Endothelial cell of umbilical vein (primary cell): ENCODE results near the gene ZNF346. TPM values are rescaled to one million over a fixed set of nuclear protein-coding genes. Genes with fewer than 3 reads are reported as not detected.
A peak's percentile ranks its signal among the peaks of the same experiment; 100 is the strongest.

Experiments used
- BruUV-seq: library from RNA; stranded (reverse); fragments of 400-500 nt; replicated peaks from 2 replicates; lab custom pipeline; 2021; lab: Mats Ljungman, UMichigan
- CTCF ChIA-PET: fragments of 300-600, 350-600 bp; sonication (Branson Sonifier 250); formaldehyde crosslinking; loops from one replicate; lab custom pipeline; 2021; ENCODE audit warnings: antibody characterized with exemption, inconsistent platforms; lab: Charles Lee
- POLR2A ChIA-PET: fragments of 300-600, 350-600 bp; sonication (Branson Sonifier 250); formaldehyde crosslinking; loops from one replicate; lab custom pipeline; 2021; ENCODE audit warnings: antibody characterized with exemption, inconsistent platforms; lab: Charles Lee
- DNase-seq: peaks from one replicate; pipeline ENCODE4 v3.0.0-alpha.2; 2011; ENCODE audit warnings: low read depth, low spot score
- FAIRE-seq: peaks from 2 replicates; lab custom pipeline; 2011; peaks lifted over from hg19 to GRCh38; lab: Jason Lieb, UNC
- H2AFZ ChIP-seq: 2 replicates; pipeline ENCODE4 v1.6.0; 2012; ENCODE audit warnings: low read depth, low read length, control low read depth, inconsistent platforms
- H3K27ac ChIP-seq: 2 replicates; pipeline ENCODE4 v1.5.1; 2011; ENCODE audit warnings: low read depth, mild to moderate bottlenecking, control low read depth, low read length, moderate library complexity; ENCODE audit not compliant: insufficient read depth
- H3K27me3 ChIP-seq, 2 experiments: 2 replicates each; pipeline versions ENCODE4 v1.6.0 to v1.6.1; 2011; ENCODE audit warnings: low read length in 2 of 2, mixed read lengths in 1 of 2; ENCODE audit not compliant: control insufficient read depth in 2 of 2, insufficient read depth in 2 of 2
- H3K36me3 ChIP-seq, 2 experiments: 2 replicates in 1 of 2; 3 replicates in 1 of 2; pipeline ENCODE4 v1.5.1; 2011; ENCODE audit warnings: low read length in 2 of 2, mild to moderate bottlenecking in 1 of 2, moderate library complexity in 1 of 2; ENCODE audit not compliant: control insufficient read depth in 2 of 2, insufficient read depth in 2 of 2; ENCODE audit errors: extremely low read depth in 1 of 2
- H3K4me1 ChIP-seq: 3 replicates; pipeline ENCODE4 v1.5.1; 2011; ENCODE audit warnings: mild to moderate bottlenecking, low read length; ENCODE audit not compliant: control insufficient read depth, insufficient read depth; ENCODE audit errors: extremely low read depth
- H3K4me2 ChIP-seq: 2 replicates; pipeline ENCODE4 v1.6.1; 2011; ENCODE audit warnings: low read length, control low read depth, mixed read lengths; ENCODE audit not compliant: insufficient read depth
- H3K4me3 ChIP-seq, 3 experiments: fragments of 200-600 bp in 1 of 3; sonication (generic), shearing (Covaris generic) in 1 of 3; replicated peaks in 1 of 3; 2 replicates each; pipeline ENCODE4 v1.5.1; 2011 to 2016; ENCODE audit warnings: control low read depth in 3 of 3, low read length in 3 of 3, mild to moderate bottlenecking in 2 of 3, inconsistent platforms in 1 of 3, low read depth in 1 of 3, moderate library complexity in 1 of 3; ENCODE audit not compliant: insufficient read depth in 1 of 3
- H3K79me2 ChIP-seq: 2 replicates; pipeline ENCODE4 v1.6.0; 2012; ENCODE audit warnings: low read length, inconsistent platforms; ENCODE audit not compliant: control insufficient read depth, insufficient read depth
- H3K9ac ChIP-seq: replicated peaks from 2 replicates; pipeline ENCODE3; 2011; ENCODE audit warnings: low read length, control low read depth; ENCODE audit not compliant: insufficient read depth; ENCODE audit errors: extremely low read depth
- H3K9me1 ChIP-seq: replicated peaks from 3 replicates; pipeline ENCODE4 v1.6.0; 2011; ENCODE audit warnings: mild to moderate bottlenecking, low read length; ENCODE audit not compliant: control insufficient read depth, insufficient read depth; ENCODE audit errors: extremely low read depth
- H3K9me3 ChIP-seq: replicated peaks from 2 replicates; pipeline ENCODE4 v1.5.1; 2012; ENCODE audit warnings: low read length, inconsistent platforms; ENCODE audit not compliant: control insufficient read depth, insufficient read depth
- H4K20me1 ChIP-seq: replicated peaks from 2 replicates; pipeline ENCODE3; 2011; ENCODE audit warnings: mild to moderate bottlenecking, low read length; ENCODE audit not compliant: control insufficient read depth, insufficient read depth; ENCODE audit errors: extremely low read depth
- FOS ChIP-seq: IDR thresholded peaks from 2 replicates; pipeline ENCODE4 v1.6.1; 2011; ENCODE audit warnings: mild to moderate bottlenecking, low read length, moderate library complexity, borderline replicate concordance; ENCODE audit not compliant: insufficient read depth
- GATA2 ChIP-seq: IDR thresholded peaks from 2 replicates; pipeline ENCODE4 v1.7.0; 2011; ENCODE audit warnings: low read depth, mild to moderate bottlenecking, moderate library complexity, mixed read lengths, low read length; ENCODE audit not compliant: insufficient read length, insufficient read depth
- dilution Hi-C: fragments of 300-500 bp; cut with MboI; formaldehyde crosslinking; loops from one replicate; pipeline ENCODE4 v1.15.0; 2019; ENCODE audit warnings: low sequenced_read_pairs; ENCODE audit not compliant: extremely low pct_ligation_motif_present
- intact Hi-C: fragments of 100-400 bp; cut with micrococcal nuclease; formaldehyde crosslinking; loops from one replicate; pipeline ENCODE4 v1.10.0; 2022
- polyA plus RNA-seq, 4 experiments: library from polyadenylated mRNA; depleted of rRNA in 3 of 4; stranded (reverse) in 3 of 4; unstranded in 1 of 4; fragments of >200 nt; gene quantifications; 2 replicates each; pipeline versions ENCODE4 v1.2.1 to v1.2.3, GENCODE V29; 2011 to 2012; ENCODE audit warnings: missing spikeins in 1 of 4
- total RNA-seq: library from RNA; stranded (reverse); gene quantifications from 2 replicates; pipeline ENCODE4 v1.2.3, GENCODE V29; 2021
- TF ChIP-seq, protein P1 (sequence below), 2 donors: IDR thresholded peaks; 1 replicate in 1 of 2; 2 replicates in 1 of 2; pipeline ENCODE4 v1.5.1; 2011; ENCODE audit warnings: low read length in 2 of 2, mild to moderate bottlenecking in 2 of 2, moderate library complexity in 2 of 2, control low read depth in 1 of 2, inconsistent platforms in 1 of 2, low read depth in 1 of 2; ENCODE audit not compliant: insufficient read depth in 1 of 2; ENCODE audit errors: extremely low read depth in 1 of 2

The ZNF346 gene
- total and polyA plus RNA-seq, 2 donors (not counting 3 experiments of a cell fraction or from before 2014, with no cell fraction given): 25.3 to 35.2 TPM

DNA sequence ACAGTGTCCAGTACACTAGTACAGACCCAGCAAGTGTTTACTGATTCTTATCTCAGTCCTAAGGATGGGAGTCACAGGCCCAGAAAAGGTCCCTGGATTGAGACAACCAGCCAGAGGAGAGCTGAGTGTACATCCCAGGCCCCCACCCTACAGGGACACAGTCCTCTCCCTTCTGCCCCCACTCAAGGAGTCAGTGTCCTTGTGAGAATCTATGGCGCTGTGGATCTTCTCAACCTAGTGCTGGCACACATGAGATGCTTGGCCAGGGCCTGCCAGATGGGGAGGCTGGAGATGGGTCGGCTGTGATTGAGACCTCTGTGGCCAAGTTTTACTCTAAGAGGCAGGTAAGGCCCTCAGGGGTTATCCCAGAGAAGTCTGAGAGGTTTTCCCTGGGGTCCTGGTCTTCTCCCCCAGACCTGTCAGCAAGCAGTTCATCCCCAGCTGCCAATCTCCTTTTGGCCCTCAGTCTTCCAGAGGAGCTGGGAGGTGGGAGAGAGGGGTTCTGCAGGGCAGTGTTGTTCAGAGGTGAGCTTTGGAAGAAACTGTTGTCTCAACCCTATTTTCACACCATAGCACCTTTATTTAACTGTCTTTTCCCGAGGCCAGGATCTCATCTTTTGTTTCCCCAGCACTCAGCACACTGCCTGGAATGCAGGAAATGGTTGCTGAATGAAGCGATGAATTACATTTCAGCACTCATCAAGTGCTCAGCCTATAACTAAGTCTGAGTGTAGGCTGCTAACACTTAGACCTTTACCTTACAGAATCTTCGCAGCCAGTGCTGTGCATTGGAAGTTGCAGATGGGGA, 107.9 kb downstream of the ZNF346 start:
- H3K27me3 ChIP-seq: no peaks in the 10 kb centered on the region
- ChIA-PET POLR2A (no interaction called here), CTCF (interaction anchor here (1.0 to 1.4 kb wide), 2 partner anchors 17 to 59 kb away, joined by 3 to 5 read pairs; no protein-coding TSS in a partner anchor)
- DNase-seq (peak; percentile 30), FAIRE-seq (peak; percentile 83)
- dilution Hi-C loops (no loop called here), intact Hi-C loops (loop anchor here (5.0 kb wide), 1 partner anchor 172 kb away; the partner anchor contains the start of genes PRELID1 and RAB24)
- peaks cover 23% of the 10 kb centered on the region for H3K4me1 ChIP-seq
- H3K27ac ChIP-seq: no peak overlapping the region
- no TSS peak for BruUV-seq
- peaks cover 0 to under 1% of the 10 kb centered on the region in 2 experiments for H3K36me3 ChIP-seq
- H2AFZ ChIP-seq: no peak overlapping the region
- no peak overlapping the region for H3K4me3 ChIP-seq
- no peaks in the 10 kb centered on the region for H4K20me1 ChIP-seq
- H3K9ac ChIP-seq: no peak overlapping the region
- no peaks in the 10 kb centered on the region for H3K9me1 ChIP-seq
- H3K79me2 ChIP-seq: peaks cover 11% of the 10 kb centered on the region
- no peaks in the 10 kb centered on the region for H3K9me3 ChIP-seq
- no peak overlapping the region for H3K4me2 ChIP-seq
- TF ChIP-seq GATA2 (peak; percentile 17), FOS (no peak)
- TF ChIP-seq, protein P1, sequence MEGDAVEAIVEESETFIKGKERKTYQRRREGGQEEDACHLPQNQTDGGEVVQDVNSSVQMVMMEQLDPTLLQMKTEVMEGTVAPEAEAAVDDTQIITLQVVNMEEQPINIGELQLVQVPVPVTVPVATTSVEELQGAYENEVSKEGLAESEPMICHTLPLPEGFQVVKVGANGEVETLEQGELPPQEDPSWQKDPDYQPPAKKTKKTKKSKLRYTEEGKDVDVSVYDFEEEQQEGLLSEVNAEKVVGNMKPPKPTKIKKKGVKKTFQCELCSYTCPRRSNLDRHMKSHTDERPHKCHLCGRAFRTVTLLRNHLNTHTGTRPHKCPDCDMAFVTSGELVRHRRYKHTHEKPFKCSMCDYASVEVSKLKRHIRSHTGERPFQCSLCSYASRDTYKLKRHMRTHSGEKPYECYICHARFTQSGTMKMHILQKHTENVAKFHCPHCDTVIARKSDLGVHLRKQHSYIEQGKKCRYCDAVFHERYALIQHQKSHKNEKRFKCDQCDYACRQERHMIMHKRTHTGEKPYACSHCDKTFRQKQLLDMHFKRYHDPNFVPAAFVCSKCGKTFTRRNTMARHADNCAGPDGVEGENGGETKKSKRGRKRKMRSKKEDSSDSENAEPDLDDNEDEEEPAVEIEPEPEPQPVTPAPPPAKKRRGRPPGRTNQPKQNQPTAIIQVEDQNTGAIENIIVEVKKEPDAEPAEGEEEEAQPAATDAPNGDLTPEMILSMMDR (IDR thresholded peaks at IDR 0.05; ENCODE audit: extremely low read depth in 1 of 2, insufficient read depth in 1 of 2, low read depth in 1 of 2, low read length in 2 of 2): no peak

Other genes with a start within 250 kb of the ZNF346 start
- 0.22 and 0.51 TPM in 2 replicates for gene UNC5A, start 212.1 kb upstream of the ZNF346 start, total RNA-seq
- 0.08 and 0.10 TPM in 2 replicates for gene UNC5A, start 212.1 kb upstream of the ZNF346 start, polyA plus RNA-seq
- gene HK3, start 123.3 kb upstream of the ZNF346 start, total RNA-seq: not detected in 2 replicates
- not detected in 2 replicates for gene HK3, start 123.3 kb upstream of the ZNF346 start, polyA plus RNA-seq
- 56.5 and 60.1 TPM in 2 replicates for gene UIMC1, start 15.9 kb upstream of the ZNF346 start, total RNA-seq
- gene UIMC1, start 15.9 kb upstream of the ZNF346 start, polyA plus RNA-seq: 16.9 and 17.2 TPM in 2 replicates
- 2.9 and 3.8 TPM in 2 replicates for gene FGFR4, start 64.2 kb downstream of the ZNF346 start, total RNA-seq
- gene FGFR4, start 64.2 kb downstream of the ZNF346 start, polyA plus RNA-seq: 1.9 and 2.3 TPM in 2 replicates
- gene NSD1, start 111.1 kb downstream of the ZNF346 start, total RNA-seq: 76.1 and 90.4 TPM in 2 replicates
- gene NSD1, start 111.1 kb downstream of the ZNF346 start, polyA plus RNA-seq: 12.4 and 14.4 TPM in 2 replicates